ENCODE results near the gene OR5K1. TPM values are rescaled to one million over a fixed set of nuclear protein-coding genes. Genes with fewer than 3 reads are reported as not detected.

Gene OR5K1
- polyA plus RNA-seq (ENCODE audit: insufficient read length in 3 of 3) = not detected

GRCh38 chr3:98462901-98463300, at the start of gene OR5K1:
OR5K1 (plus strand) TSS chr3:98463201; CDS start chr3:98469577, 6,376 bp downstream.
- no peak for DNase-seq (ENCODE audit: low read depth in 3 of 3, low spot score in 2 of 3)

- DNase-seq (ENCODE audit: low read depth in 3 of 3, low spot score in 2 of 3) = no peak
Measured at GRCh38 chr3:98432575-98432974, 30.4 kb upstream of the OR5K1 start.

- no peak for DNase-seq (ENCODE audit: low read depth in 3 of 3, low spot score in 2 of 3)
Measured at GRCh38 chr3:98433764-98434163, 29.2 kb upstream of the OR5K1 start.

- no peak for DNase-seq (ENCODE audit: low read depth in 3 of 3, low spot score in 2 of 3)
Measured at GRCh38 chr3:98434412-98434811, 28.6 kb upstream of the OR5K1 start.

- no peak for DNase-seq (ENCODE audit: low read depth in 3 of 3, low spot score in 2 of 3)
Measured at GRCh38 chr3:98440283-98440682, 22.7 kb upstream of the OR5K1 start.

GRCh38 chr3:98445949-98446406, 17.0 kb upstream of the OR5K1 start:
- DNase-seq (ENCODE audit: low read depth in 3 of 3, low spot score in 2 of 3) = no peak

GRCh38 chr3:98449606-98450193, 13.3 kb upstream of the OR5K1 start:
- DNase-seq (ENCODE audit: low read depth in 3 of 3, low spot score in 2 of 3) = no peak

GRCh38 chr3:98450372-98450771, 12.6 kb upstream of the OR5K1 start:
- DNase-seq (ENCODE audit: low read depth in 3 of 3, low spot score in 2 of 3) = no peak

- DNase-seq (ENCODE audit: low read depth in 3 of 3, low spot score in 2 of 3) = no peak
Measured at GRCh38 chr3:98453827-98454226, 9.2 kb upstream of the OR5K1 start.

- DNase-seq (ENCODE audit: low read depth in 3 of 3, low spot score in 2 of 3) = no peak
Measured at GRCh38 chr3:98454929-98455328, 8.1 kb upstream of the OR5K1 start.

- DNase-seq (ENCODE audit: low read depth in 3 of 3, low spot score in 2 of 3) = no peak
Measured at GRCh38 chr3:98457543-98457942, 5.5 kb upstream of the OR5K1 start.

- no peak for DNase-seq (ENCODE audit: low read depth in 3 of 3, low spot score in 2 of 3)
Measured at GRCh38 chr3:98460220-98460619, 2.8 kb upstream of the OR5K1 start.

GRCh38 chr3:98482717-98483482, 19.9 kb downstream of the OR5K1 start:
- DNase-seq (ENCODE audit: low read depth in 3 of 3, low spot score in 2 of 3) = no peak

GRCh38 chr3:98483626-98484025, 20.6 kb downstream of the OR5K1 start:
- DNase-seq (ENCODE audit: low read depth in 3 of 3, low spot score in 2 of 3) = no peak

- DNase-seq (ENCODE audit: low read depth in 3 of 3, low spot score in 2 of 3) = no peak
Measured at GRCh38 chr3:98497381-98497780, 34.4 kb downstream of the OR5K1 start, which contains the start of gene OR5K2. OR5K2 (plus strand) TSS chr3:98497681; CDS start chr3:98497681, 0 bp downstream.

GRCh38 chr3:98500019-98500418, 37.0 kb downstream of the OR5K1 start:
- DNase-seq (ENCODE audit: low read depth in 3 of 3, low spot score in 2 of 3) = no peak

GRCh38 chr3:98501270-98501669, 38.3 kb downstream of the OR5K1 start:
- no peak for DNase-seq (ENCODE audit: low read depth in 3 of 3, low spot score in 2 of 3)

GRCh38 chr3:98501863-98502576, 39.0 kb downstream of the OR5K1 start:
- no peak for DNase-seq (ENCODE audit: low read depth in 3 of 3, low spot score in 2 of 3)

GRCh38 chr3:98504539-98504938, 41.5 kb downstream of the OR5K1 start:
- DNase-seq (ENCODE audit: low read depth in 3 of 3, low spot score in 2 of 3) = no peak

- DNase-seq (ENCODE audit: low read depth in 3 of 3, low spot score in 2 of 3) = no peak
Measured at GRCh38 chr3:98508582-98508981, 45.6 kb downstream of the OR5K1 start.

- DNase-seq (ENCODE audit: low read depth in 3 of 3, low spot score in 2 of 3) = no peak
Measured at GRCh38 chr3:98512576-98512975, 49.6 kb downstream of the OR5K1 start.
